Kidney glomerular epithelial cell (primary cell): ENCODE results near the gene RPA3.
A peak's percentile ranks its signal among the peaks of the same experiment; 100 is the strongest.

ENCODE experiments used
- DNase-seq: peaks from one replicate; lab custom pipeline; 2025; lab: John Stamatoyannopoulos, UW

Gene RPA3

DNA sequence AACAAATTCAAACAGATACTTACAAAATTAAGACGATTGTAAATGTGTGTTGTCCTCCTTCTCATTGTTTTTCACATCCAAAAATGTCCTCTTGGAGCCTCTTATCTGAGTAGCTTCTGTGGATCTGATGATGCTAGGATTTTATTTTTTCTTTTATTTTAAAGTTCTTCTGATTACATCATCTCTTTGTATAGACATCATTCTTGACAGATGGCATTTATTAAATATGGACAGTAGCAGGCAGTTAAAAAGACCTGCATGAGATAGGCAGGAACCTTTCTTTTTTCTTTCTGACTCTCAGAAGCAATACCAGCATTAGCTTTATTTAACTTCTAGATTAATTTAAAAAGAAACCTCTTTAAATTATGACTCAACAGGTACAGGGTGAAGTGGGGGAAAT, at the start of gene RPA3:
Gene RPA3, minus strand, starts transcription at position 116 of the 400 bp plus-strand sequence. CDS start 78,189 bp downstream, outside the sequence.
- no peak for DNase-seq

DNA sequence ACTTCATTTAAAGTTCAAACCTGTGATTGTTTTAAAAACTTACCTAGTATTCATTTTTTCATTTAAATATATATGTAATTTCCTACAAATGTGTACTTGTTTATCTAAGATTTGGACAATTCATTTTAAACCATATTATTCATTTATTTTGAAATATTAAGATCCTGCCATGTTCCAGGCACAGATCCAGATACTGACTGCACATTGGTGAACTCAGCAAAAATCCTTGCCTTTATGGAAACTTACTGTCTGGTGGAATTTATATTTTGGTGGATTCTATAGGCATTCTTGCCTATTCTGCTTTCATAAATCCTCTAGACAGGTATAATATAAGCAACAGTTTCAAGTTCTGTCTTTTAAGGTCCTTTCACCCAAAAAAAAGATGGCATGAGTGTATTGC, 48.3 kb upstream of the RPA3 start:
- no peak for DNase-seq

DNA sequence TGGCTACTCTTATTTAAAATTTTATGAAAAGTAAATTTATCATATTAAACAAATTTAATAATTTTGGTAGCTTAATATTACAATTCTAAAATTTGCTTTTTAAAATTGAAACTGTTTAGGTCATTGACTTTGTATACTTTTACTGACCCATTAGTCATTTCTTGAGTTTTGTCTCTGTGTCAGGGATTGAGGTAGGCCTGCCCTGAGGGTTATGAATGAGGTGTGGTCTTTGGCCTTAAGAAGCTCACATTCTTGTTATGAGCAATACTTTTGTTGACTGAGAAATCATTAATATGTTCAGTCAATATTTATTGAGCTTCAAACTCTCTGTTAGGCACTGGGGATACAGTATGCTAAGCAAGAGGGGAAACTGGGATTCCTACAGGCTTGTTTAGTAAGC, 47.0 kb upstream of the RPA3 start:
- DNase-seq = no peak

DNA sequence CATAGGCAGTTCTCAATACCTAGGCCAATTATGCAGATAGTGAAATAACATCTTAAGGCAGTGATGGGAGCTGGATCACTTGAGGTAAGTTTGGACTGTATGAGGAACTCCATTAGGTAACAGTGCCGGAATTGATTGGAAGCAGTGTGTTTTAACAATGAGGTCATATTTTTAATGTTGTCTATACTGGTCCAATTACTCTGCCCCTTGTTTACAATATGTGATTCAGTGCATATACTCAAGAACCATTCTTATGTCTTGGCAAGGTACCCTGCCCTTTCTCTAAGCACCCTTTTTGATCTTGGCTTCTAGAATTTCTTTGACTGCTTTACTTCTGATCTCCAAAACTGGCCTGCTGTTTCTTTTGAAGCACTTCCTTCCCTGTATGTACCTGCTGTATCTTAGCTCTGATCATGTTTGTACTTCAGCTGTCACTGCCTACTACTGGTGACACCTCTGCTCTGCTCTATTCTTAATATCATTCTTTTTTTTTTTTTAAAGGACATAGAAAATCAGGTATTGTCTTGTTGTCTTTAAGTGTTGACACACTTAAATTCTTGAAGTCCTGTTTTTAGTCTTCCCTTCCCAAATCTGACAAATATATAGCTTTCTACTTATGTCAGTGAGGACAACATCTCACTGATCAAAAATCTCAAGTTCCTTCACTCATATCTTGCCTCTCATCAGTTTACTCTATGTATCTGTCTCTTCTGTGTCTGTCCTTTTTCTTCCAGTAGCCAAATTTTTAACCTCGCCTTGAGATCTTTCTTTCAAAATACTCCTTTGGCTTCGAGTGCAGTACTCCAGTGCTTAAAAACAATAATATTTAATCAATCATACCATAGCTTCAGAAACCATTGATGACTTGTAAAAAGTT, 46.4 kb upstream of the RPA3 start:
- DNase-seq = no peak

DNA sequence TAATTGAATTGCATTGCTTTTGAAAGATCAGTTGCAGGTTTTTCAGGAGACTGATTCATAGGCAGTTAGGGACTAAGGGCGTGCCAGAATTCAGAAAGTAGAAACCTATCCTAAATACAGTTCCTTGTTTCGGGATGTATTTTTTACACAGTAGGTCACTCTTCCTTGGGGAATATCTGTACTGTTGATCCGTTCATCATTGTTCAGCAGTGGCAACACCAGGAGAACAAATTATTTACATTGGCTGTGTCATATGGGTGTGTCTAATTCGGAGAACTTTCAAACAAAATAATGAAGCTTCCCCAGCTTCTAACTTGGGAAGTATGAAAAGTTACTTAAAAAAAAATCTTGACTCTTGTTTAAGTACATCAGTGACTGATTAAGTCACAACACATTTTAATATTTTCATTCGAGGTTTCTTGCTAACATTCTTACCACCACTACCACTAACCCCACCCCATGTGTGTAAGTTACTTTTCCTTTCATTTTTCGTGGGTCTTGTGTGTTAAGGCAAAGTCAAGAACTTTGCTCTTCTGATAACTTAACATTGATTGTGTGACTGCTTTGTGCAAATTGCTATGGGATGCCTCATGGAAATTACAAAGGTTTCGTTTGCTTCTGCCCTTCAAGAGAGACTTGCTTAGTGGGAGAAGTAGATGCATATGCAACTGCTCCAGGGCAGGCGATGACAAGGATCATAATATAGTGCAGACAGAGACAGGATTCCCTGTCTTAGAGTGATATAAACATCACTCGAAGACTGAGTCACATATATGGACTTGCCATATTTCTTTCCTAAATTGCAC, 43.8 kb upstream of the RPA3 start:
- no peak for DNase-seq

DNA sequence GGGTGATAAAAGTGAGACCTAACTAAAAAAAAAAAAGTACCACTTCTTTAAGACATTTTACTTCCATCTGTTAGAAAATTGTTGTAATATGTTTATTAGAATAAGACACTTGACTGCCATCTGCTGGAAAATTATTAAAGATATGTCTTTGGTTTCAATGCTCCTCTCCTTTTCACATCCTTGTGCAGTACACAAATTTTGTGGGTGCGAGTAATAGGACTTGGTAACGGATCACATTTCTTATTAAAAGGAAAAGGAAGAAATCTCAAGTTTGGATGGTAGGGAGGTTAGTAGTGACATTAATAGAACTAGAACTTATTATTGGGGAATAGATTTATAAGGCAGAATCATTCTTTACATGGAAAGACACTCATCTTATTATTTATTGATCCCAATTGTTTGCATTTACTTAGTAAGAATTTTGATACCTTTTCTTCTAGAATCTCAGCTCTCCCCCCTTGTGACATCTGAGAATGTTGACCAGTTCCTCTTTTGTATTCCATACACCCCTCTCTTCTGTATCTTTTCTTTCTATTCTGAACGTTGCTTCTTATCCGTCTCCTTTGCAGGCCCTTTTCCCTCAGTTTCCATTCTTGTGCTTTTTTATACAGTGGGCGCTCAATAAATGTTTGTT, 43.0 kb upstream of the RPA3 start:
- DNase-seq = peak; percentile 51

DNA sequence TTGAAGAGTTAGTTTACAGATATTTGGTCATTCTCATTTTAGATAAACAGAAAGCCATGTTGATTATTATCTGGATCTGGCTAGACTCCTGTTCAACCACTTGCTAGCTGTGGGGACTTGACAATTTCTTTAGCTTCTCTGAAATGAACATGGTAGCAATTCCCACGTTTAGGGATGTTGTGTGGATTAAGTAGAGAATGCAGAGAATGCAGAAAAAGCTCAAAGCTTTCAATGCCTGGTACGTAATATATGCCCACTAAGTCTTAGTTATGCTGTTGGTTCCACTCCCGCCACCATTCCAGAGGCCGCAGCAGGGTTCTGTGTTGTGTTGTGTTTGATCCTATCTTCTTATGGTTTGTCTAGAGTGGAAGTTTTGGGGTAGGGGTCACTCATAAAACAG, 39.2 kb upstream of the RPA3 start:
- DNase-seq = no peak

DNA sequence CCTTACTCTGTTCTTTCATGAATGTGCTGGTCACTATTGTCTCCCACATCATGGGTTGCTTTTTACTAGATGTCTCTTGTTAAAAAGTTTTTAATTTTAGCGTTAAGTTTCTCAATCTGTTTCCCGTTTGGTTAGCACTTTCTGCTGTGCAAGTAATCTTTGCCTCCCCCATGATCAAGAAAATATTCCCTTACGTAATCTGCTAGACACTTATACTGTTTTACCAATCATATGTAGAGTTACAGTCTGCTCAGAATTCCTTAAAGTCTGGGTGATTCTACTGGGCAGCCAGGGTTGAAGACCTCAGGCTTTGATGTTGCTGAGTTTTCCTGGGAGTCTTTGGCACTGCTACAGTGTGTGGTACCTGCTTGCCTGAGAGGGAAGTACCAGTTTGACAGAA, 38.2 kb upstream of the RPA3 start:
- no peak for DNase-seq

DNA sequence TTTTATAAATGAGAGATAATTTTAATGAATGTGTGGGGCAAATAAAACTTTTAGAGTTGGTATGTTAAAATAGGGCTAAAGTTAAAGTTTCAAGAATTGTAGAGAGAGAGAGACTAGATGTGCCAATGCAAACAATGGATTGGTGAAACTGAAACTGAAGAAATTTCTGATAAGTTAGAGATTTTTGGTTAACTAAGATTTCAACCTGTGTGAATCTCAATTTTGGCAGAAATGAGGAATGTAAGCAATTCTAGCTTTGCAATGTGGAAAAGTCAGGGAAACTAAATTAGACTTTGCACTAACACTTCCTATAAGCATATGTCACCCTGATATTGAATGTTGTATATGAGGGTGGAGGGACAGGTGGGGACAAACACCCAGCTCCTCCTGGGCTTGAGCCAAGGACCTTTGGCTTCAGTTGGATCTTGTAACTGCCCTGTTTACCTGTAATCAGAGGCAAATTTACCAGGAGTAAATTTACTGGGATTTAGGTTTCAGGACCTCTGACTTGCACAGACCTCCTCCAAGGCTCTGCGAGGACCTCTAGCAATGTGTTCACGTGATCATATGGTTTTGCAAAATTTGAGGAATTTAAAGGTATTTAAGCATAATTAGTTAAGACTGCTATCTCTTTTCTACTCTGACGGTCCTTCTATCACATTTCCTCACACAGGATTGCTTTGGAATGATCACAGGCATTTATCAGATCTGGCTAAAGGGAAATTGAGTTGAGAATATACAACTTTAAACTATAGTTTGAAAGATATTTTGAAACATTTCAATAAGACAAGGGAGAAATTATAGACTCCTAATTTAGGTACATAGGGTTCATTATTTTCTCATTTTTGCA, 33.1 kb upstream of the RPA3 start:
- DNase-seq = no peak

DNA sequence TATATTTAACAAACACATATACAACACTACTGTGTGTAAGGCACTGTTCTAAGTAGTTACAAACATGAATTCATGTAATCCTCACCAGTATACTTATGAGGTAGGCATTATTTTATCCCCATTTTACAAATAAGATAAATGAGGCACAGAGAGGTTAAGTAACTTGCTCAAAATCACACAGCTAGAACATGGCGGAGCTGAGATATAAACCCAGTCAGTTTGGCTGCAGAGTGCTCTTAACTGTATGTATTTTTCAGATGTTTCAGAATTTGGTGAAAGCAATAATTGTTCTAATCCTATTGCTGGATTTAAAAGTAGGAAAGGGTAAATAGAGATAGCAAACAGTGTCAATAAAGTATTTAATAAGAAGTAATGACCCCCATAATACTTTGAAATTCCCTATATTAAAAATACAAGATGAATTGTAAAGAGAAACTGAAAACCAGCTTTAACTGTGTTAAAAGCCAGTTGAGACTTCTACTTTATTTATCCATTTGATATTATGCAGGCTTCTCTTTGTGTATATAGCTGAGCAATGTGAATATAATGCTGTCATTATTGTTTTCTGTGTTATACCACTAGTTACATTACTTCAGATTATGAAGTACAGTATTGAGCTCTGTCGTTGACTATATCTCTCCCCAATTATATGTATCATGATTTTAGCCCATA, 32.3 kb upstream of the RPA3 start:
- no peak for DNase-seq

DNA sequence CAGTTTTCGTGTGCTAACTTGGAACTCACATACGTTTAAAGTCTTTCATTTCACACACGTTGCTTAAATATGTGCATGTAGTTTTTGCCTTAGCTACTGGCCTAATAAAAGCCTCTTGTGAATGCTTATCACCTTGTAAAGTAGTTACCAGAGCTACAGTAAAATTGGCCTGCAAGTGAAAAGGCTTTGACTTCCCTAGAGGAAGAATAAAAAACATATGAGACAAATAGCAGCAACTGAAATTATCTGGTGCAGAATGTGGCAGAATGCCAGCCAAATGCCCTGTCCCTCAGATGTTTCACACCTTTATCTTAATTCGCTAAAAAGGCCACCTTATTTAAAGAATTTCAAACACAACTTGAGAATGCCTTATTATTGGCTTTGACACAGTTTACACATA, 28.1 kb upstream of the RPA3 start:
- DNase-seq = no peak

DNA sequence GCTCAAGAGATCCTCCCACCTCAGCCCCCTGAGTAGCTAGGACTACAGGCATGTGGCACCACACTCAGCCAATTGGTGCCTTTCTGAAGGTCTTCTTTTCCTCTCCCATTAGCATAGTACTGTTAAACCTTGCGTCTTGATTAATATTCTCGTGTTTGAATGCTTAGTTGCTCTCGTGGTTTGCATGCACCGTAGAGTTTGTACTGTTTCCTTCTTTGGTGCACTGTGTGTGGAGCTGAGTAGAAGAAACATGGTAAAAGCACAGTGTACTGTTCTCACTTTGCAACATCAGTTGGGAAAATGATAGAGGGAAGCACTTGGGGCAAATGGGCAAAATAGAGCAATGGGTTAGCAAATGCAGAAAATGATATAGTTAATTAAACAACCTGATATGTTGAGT, 27.6 kb upstream of the RPA3 start:
- DNase-seq = no peak

DNA sequence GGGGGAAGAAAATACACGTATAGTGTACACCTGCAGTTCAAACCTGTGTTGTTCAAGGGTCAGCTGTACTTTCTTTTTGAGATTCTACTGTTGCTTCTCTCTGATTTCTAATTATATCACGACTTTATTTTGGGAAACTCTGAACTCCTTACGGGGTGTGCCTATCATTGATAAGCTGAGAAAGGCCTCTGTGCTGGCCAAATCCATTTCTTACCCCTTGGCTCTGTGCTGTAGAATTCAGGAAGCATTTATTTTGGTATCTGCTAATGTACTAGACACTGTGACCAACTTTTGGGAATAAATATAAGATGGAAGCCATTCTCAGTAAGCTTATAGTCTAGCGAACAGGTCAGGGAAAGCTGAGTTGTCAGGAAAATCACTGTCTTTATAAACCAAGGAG, 26.9 kb upstream of the RPA3 start:
- no peak for DNase-seq

DNA sequence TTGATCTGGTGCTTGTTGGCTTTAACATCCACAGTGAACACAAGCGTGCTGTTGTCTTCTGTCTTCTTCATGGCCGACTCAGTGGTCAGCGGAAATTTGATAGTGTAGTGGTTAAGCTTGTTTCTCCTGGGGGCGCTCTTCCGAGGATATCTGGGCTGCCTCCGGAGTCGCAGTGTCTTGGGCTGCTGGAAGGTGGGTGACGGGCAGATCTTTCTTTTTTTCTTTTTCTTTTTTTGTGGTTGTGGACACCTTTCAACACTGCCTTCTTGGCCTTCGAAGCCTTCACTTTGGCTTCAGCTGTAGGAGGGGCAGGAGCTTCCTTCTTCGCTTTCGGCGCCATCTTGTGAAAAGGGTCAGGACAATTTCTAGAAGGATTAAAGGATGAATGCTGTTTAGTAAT, 23.8 kb upstream of the RPA3 start:
- DNase-seq = no peak

DNA sequence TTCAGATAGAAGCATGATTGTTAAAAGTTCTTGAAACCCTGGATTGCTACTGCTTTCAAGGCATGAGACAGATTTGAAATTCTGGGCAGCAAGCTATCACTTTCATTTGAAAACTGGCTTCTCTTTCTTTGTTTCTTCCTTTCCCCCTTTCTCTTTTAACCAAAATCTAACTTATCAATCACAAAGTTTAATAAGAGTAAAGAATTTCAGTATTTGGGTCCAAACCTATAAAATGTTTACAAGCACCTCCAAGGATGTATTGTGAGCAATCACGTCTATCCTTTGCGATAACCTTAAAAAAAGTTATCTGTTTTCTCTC, 21.6 kb upstream of the RPA3 start:
- no peak for DNase-seq

DNA sequence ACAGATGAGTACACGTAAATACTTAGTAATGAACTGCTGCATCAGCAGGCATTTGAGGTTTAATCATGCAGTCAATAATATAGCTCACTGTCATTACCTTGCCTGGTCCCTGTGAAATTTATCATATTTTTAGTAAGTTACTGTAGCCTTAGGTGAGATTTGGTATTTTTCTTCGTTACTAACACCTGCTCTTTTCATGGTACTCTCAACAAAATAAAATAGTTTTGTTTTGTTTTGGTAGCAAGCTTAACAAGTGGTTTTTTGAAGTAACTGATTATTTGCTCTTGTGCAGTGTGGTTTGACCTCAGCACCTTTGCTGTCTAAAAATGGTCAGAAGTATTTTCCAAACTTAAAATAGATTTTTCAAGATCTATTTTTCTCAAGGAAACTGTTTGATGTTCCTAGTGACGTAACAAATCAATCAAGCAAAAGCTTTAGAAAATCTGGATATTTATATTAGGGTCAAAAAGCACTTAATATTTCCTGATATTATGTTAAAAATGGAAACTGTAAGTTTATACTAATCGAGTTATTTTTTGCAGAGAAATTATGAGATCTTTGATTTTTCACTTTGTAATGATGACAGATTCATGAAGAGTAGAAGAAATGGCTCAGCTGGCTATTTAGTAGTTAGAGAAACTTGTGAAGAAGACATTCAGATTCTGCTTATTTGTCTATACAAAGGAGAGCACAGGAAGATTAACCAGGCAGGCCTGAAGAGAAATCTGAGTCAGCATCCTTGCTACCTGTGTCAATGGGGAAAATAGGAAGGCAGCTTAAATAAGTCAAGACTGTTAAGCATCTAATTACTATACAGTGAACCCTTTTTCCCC, 21.0 kb upstream of the RPA3 start:
- DNase-seq = peak; percentile 4

DNA sequence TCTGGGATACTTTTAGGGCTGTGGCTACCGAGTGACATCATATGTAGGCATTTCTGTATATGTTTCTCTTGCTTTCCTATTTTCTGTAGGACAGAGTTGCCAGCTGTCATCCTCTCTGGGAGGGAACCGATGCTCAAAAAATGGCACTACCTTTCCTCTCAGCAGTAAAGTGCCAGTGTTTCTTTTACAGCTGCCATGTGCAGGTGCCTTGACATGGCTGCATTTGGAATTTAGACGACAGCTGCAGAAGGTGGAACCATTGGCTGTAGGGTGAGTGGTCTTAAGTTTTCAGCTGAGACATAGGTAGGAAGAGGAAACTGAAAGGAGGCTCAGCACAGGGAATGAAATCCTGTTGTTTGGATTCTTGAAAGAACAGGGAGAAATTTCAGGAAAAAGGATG, 20.2 kb upstream of the RPA3 start:
- no peak for DNase-seq

DNA sequence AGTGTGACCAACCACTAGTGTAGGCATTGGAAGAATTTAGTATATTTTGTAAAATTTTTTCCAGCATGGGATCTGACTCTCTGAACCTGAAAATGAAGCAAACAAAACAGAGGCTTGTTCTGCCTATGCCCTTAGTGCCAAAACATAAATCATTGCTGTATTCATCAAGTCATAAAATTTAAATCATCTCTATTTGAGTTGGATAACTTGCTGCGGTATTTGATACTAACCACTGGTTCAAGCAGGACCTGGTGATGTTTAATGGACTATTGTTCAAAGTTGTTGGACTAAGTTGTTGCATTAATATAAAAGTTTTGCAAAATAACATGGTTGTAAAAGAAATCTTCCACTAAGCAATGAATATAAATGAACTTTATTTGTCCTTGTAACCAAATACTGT, 19.8 kb upstream of the RPA3 start:
- no peak for DNase-seq

DNA sequence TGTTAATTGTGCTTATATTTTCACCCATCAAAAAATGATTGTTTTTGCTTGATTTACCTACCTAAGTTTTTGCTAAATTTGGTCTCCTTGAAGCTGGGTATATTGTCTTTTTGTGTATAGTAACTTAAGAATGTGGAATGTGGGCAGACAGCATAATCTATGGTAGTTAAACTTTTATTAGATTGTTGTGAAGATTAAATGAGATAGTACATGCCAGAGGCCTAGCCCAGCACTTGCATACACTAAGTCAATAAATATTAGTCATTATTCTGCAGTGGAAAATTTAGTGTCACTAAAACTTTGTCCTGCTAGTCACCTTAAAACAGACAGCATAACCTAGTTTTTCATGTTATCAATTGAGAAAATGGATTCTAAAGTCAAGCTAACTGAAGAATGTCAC, 19.3 kb upstream of the RPA3 start:
- DNase-seq = no peak

DNA sequence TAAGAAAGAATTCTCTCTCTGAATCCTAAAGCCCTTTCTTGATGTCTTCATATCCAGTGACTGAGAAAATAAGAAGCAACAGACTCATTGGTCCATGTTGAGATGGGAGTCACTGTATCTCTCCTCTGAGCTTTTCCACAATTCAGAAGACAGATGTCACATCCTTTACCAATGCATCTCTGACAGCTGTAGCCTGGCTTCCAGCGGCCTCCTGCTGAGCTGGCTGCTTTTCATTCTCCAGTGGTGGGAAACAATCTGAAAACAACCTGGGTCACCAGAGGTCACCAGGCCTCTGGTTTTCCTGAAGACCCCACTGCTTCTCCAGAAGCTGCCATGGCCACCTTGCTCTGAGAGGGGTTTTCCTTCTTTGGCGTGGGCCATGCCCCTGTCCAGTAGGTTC, 18.3 kb upstream of the RPA3 start:
- no peak for DNase-seq
